ENCODE measurements around the gene HMGCS1.
"Not testable (repeated sequence)": the region's sequence is repeated elsewhere in the genome, so short reads cannot be mapped to it uniquely, and the experiment has no call there.

The HMGCS1 gene

DNA sequence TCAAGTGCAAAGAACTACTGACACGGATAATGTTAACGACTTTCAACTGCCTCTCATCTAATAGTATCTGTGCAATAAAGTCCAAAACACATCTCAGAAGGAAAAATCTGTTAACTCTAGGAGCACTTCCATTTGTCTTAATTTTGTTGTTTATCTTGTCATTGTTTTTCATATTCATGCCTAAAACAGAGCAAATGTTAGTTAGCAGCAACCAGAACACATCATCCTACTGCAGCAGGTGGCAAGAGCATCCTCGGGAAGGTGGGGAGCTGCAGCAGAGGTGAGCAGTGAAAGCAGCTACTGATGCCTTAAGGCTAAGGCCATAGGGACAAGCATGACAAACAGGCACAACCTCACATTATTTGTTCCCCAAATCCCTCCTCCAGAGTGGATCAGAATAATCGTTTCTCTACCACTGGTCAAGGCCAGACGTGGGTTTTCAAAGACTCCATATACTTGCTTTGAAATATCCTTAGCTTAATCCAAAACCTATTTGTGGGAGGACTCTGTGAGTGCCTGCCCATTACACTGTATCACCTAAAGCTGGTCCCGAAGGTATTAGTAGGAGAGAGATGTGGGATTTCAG, 1.0 kb downstream of the HMGCS1 start:
- DNase-seq (ENCODE audit: low read depth): no peak

GRCh38 chr5:43309637-43310036, 3.6 kb downstream of the HMGCS1 start:
- DNase-seq (ENCODE audit: low read depth): no peak

DNA sequence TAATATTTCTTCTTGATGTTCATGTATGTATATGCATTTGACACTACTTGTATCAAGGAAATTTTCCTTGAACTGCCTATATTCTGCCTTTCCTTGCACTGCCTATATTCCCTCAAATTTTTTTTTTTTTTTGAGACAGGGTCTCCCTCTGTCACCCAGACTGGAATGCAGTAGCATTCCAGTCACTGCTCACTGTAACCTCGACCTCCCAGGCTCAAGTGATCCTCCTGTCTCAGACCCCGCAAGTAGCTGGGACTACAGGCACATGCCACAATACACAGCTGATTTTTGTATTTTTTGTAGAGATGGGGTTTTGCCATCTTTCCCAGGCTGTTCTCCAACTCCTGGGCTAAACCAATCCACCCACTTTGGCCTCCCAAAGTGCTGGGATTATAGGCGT, 4.1 kb downstream of the HMGCS1 start:
- no peak for DNase-seq (ENCODE audit: low read depth)

DNA sequence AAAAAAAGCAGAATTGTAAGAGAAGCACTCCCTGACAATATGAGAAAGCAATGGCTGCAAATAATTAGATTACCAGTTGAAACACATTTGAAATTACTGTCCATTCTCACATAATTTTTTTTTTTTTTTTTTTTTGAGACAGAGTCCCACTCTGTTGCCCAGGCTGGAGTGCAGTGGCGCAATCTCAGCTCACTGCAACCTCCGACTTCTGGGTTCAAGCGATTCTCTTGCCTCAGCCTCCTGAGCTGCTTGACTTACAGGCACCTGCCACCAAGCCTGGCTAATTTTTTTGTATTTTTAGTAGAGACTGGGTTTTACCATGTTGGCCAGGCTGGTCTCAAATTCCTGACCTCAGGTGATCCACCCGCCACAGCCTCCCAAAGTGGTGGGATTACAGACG, 6.3 kb downstream of the HMGCS1 start:
- not testable (repeated sequence) for DNase-seq (ENCODE audit: low read depth)

DNA sequence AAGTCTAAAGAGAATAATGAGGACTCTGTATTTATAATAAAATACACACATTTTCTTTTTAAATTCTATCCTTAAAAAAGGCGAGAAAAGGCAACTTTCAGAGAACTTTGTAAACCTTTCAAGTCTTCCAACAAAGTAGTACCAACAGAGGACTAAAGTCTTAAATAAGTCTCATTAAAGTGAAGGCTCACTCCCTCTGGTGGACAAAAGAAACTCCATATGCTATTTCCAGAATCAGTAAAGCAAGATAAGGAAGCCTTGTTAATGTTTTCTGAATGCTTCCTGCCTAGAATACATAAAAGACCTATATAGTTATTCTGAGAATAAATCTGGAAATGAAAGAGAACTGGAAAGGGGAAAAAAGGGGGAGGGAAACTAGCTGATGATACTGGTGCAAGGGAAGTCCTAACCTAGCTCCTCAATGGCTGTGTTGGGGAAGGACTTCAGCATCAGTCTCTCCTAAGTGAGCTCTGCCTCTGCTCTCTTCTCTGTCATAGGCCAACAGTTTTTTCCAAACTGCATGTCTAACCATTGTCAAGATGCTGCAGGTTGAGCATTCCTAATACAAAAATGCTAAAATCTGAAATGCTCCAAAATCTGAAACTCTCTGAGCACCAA, 7.2 kb downstream of the HMGCS1 start:
- no peak for DNase-seq (ENCODE audit: low read depth)

DNA sequence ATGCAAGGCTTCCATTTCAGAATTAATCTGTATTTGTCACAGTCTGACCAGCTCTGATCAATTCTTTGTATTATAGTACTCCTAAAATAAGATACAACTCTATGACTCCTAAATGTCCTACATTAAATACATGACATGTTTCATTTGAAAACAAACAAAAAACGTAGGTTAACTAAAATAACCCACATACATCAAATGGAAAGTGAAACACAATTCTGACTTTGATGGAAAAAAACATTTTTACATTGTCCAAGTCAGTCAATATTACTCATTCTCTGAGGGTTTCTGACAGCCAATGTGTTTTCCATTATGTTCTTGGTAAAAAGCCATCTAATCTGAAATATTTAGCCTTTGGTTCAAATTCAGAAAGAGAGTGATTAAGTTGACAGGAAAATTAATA, 8.7 kb downstream of the HMGCS1 start:
- DNase-seq (ENCODE audit: low read depth): no peak

GRCh38 chr5:43303242-43303641, 10.0 kb downstream of the HMGCS1 start:
- no peak for DNase-seq (ENCODE audit: low read depth)

GRCh38 chr5:43302481-43302880, 10.7 kb downstream of the HMGCS1 start:
- no peak for DNase-seq (ENCODE audit: low read depth)

DNA sequence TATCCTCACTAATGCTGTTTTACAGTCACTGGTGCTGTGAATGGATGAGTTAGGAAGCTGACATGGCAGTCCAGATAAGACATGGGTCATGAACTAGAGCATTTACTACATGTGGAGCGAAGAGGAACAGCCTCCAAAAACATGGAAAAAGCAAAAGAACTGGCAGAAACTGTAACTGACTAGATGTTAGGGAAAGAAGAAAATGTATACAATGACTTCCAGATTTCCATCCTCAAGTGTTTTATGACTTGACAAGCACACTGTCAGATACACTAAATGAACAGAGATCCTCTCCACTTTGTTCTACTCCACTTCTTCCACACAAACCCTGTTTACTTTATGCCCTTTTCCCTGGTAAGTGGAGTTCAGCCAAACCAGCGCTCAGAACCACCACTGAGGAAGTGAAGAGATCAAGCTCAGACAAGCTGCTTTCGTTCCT, 11.5 kb downstream of the HMGCS1 start:
- no peak for DNase-seq (ENCODE audit: low read depth)

DNA sequence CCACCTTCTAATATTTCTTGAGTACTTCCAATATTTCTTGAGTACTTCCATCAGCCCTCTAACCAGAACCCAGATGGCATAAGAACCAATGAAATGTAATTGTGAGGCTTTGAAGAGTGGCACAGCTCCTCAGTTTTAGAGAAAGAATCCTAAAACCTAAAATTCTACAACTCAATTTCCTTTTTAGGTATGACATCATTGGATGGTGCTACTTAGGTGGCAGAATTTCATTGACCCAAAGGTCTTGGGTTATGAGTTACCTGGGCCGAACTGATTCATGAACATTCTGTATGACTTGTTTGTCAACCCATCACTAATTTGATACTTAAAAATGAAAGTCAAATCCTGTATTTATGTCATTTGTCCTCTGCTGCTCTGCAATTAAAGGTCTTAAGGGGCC, 13.1 kb downstream of the HMGCS1 start:
- DNase-seq (ENCODE audit: low read depth): no peak

- DNase-seq (ENCODE audit: low read depth): no peak
These were observed 14.8 kb downstream of the HMGCS1 start for GRCh38 chr5:43298443-43298842.

- no peak for DNase-seq (ENCODE audit: low read depth)
These were observed 16.4 kb downstream of the HMGCS1 start for GRCh38 chr5:43296835-43297234.

DNA sequence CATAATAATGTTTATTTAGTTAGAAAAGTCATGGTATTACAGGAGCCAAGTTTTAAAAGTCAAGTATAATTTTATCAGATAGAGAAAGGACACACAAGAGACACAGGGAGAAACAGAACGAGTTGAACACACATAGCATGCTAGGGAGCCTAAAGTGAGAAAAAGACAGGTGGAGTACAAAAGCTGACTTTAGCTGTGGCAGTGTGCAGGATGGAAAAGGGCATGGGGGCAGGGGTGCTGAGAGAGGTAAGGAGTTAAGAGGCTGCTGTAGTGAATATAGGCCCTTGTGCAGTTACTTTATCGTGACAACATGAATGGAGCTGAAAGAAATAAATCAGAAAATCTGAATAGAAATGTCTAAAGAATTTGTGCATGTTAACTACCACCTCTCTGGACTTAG, 18.0 kb downstream of the HMGCS1 start:
- no peak for DNase-seq (ENCODE audit: low read depth)

- peak; percentile 52 for DNase-seq (ENCODE audit: low read depth)
These were observed 19.0 kb downstream of the HMGCS1 start for GRCh38 chr5:43294226-43294625.

GRCh38 chr5:43290726-43291125, 22.5 kb downstream of the HMGCS1 start:
- no peak for DNase-seq (ENCODE audit: low read depth)

DNA sequence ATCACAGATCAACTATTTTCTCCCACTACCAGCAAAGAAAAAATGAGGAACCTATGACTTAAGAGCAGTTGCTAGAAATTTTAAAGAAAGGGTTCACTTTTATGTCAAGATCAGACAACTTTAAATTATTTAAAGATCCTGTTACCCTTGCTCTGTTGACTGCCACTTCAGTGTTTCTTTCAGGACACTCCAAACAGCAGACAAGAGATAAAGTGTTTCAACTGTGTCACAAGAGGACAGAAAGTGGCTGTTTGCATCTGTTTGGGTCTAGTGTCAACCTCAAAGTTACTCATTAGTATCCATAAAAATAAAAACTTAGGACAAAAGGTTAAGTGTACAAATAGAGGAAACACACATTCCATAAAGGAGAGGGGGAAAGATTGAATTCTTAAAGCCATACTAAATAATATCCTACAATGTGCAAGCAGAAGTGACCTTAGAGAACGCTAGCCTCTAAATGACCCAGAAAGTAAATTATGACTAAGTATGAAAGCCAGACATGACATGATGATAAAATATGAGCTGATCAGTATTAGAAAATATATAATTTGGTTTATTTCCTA, 24.9 kb downstream of the HMGCS1 start:
- no peak for DNase-seq (ENCODE audit: low read depth)

GRCh38 chr5:43287493-43287892, 25.7 kb downstream of the HMGCS1 start:
- no peak for DNase-seq (ENCODE audit: low read depth)

- no peak for DNase-seq (ENCODE audit: low read depth)
These were observed 26.6 kb downstream of the HMGCS1 start for GRCh38 chr5:43286623-43287022.

DNA sequence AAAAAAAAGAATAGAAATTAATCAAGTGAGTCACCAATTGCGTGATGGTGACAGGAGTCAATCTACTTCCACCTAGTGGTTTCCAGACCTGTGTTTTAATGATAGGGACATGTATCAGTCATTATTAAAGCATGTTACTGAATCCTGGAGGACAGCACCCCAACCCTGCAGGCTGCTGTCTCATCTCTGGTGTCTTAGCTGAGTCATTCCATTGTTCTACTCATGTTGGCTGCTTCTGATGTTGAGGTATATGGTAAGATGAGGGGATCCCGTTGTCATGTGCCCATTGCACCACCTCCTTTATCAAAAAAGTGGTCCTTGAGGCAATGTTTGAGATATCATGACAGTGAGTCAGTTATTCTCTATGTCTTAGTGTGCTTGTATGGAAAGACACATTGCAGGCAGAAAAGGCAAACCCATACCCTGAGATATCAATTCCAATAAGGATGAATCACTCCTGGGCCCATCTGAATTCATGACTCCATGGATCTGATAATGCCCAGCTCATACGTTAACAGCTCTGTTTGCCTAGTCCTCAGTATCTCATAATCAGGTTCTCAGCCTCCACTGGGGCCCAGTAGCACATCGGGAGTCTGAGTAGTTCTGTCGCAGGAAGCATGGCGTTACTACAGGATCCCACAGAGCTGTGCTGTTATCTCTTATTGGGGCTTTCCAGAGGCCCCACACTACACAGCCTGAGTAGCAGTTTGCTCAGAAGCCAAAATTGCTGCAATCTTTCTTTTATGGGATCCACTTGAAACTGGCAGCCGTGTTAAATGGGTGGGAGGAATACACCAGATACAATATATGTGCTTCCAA, 31.2 kb downstream of the HMGCS1 start:
- peak; percentile 28 for DNase-seq (ENCODE audit: low read depth)

GRCh38 chr5:43279548-43280274, 33.5 kb downstream of the HMGCS1 start:
- DNase-seq (ENCODE audit: low read depth): no peak

GRCh38 chr5:43275391-43275790, 37.8 kb downstream of the HMGCS1 start:
- DNase-seq (ENCODE audit: low read depth): no peak

- no peak for DNase-seq (ENCODE audit: low read depth)
These were observed 38.6 kb downstream of the HMGCS1 start for GRCh38 chr5:43274435-43275114.

Data from non-pigmented ciliary epithelial cell (primary cell).